Breast epithelium (tissue), 4 donors: Measurements from ENCODE around the gene APBA1. TPM values are rescaled to one million over a fixed set of nuclear protein-coding genes. Genes with fewer than 3 reads are reported as not detected.

Source experiments
- DNase-seq, 2 donors: peaks; one replicate each; pipeline ENCODE4 v3.0.0-alpha.2; 2019; ENCODE audit warnings: low spot score in 2 of 2
- H3K27ac ChIP-seq, 2 donors: fragments of 200-600 bp; sonication (generic) in 1 of 2; one replicate each; pipeline ENCODE4 v1.5.1; 2016 to 2019; ENCODE audit warnings: mild to moderate bottlenecking in 1 of 2
- H3K27me3 ChIP-seq, 2 donors: fragments of 200-600 bp; sonication (generic) in 1 of 2; one replicate each; pipeline versions ENCODE4 v1.5.1 to v1.6.0; 2017 to 2019; ENCODE audit warnings: control low read depth in 1 of 2, mild to moderate bottlenecking in 1 of 2
- H3K36me3 ChIP-seq: fragments of 200-600 bp; one replicate; pipeline ENCODE4 v1.5.1; 2019
- H3K4me1 ChIP-seq, 2 donors: fragments of 200-600 bp; sonication (generic); one replicate each; pipeline ENCODE4 v1.5.1; 2016 to 2019; ENCODE audit warnings: control low read depth in 1 of 2
- H3K4me3 ChIP-seq, 3 donors: fragments of 200-600 bp; sonication (generic); 1 replicate in 2 of 3; 2 replicates in 1 of 3; pipeline ENCODE4 v1.5.1; 2016 to 2019; ENCODE audit warnings: mild to moderate bottlenecking in 3 of 3, moderate library complexity in 2 of 3
- H3K9me3 ChIP-seq, 2 donors: fragments of 200-600 bp; sonication (generic) in 1 of 2; one replicate each; pipeline ENCODE4 v1.5.1; 2016 to 2019; ENCODE audit warnings: control low read depth in 1 of 2
- POLR2A ChIP-seq: fragments of 450-650 bp; IDR thresholded peaks from one replicate; pipeline ENCODE4 v1.6.1; 2016; ENCODE audit warnings: antibody characterized with exemption, mild to moderate bottlenecking, moderate library complexity
- POLR2AphosphoS5 ChIP-seq, 3 donors: sonication (generic); formaldehyde crosslinking; IDR thresholded peaks; one replicate each; pipeline ENCODE4 v1.6.1; 2017; ENCODE audit warnings: antibody characterized with exemption in 3 of 3
- intact Hi-C: fragments of 100-400 bp; cut with DNase I; formaldehyde crosslinking; loops from one replicate; pipeline ENCODE4 v1.15.1; 2023; ENCODE audit warnings: low total_unique reads
- total RNA-seq, 3 donors: library from RNA; depleted of rRNA; stranded (reverse); fragments of >200 nt; gene quantifications; one replicate each; pipeline ENCODE4 v1.1.0, GENCODE V29; 2016
- TF ChIP-seq, protein P1 (sequence below), 3 donors: fragments of 450-650 bp; IDR thresholded peaks; one replicate each; pipeline ENCODE4 v1.5.1; 2016 to 2017; ENCODE audit warnings: antibody characterized with exemption in 3 of 3, mild to moderate bottlenecking in 3 of 3, moderate library complexity in 3 of 3

Gene APBA1
- total RNA-seq, 3 donors from 2014 or later: 6.9 to 8.0 (median 7.8) TPM

DNA sequence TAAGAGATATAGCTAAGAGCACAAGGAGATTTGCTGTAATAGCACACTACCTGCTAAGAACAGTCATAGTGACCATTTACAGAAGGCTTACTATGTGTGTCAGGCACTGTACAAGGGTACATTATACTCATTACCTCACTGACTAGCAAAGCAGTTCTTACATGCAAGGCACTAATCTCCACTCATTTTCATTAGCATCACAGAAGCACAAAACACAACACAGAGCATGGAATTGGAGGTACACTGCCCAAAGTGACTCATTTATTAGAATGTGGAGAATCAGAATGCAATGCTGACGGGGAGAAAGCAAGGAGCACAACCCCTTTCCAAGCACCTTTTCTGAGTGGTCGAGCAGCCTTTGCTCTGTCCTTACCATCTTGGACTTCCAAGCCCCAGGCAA, 177.4 kb downstream of the APBA1 start:
- Histone ChIP-seq H3K9me3 (no peaks in the 10 kb centered on the region), H3K4me3 (no peak overlapping the region), H3K36me3 (no peaks in the 10 kb centered on the region), H3K27me3 (no peaks in the 10 kb centered on the region), H3K4me1 (no peaks in the 10 kb centered on the region), H3K27ac (no peak overlapping the region)
- intact Hi-C loops: no loop called here
- no peak for DNase-seq
- no peak for TF ChIP-seq POLR2A
- no peak for TF ChIP-seq POLR2AphosphoS5 (IDR thresholded peaks at IDR 0.05)
- TF ChIP-seq, protein P1, sequence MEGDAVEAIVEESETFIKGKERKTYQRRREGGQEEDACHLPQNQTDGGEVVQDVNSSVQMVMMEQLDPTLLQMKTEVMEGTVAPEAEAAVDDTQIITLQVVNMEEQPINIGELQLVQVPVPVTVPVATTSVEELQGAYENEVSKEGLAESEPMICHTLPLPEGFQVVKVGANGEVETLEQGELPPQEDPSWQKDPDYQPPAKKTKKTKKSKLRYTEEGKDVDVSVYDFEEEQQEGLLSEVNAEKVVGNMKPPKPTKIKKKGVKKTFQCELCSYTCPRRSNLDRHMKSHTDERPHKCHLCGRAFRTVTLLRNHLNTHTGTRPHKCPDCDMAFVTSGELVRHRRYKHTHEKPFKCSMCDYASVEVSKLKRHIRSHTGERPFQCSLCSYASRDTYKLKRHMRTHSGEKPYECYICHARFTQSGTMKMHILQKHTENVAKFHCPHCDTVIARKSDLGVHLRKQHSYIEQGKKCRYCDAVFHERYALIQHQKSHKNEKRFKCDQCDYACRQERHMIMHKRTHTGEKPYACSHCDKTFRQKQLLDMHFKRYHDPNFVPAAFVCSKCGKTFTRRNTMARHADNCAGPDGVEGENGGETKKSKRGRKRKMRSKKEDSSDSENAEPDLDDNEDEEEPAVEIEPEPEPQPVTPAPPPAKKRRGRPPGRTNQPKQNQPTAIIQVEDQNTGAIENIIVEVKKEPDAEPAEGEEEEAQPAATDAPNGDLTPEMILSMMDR (IDR thresholded peaks at IDR 0.05): no peak

DNA sequence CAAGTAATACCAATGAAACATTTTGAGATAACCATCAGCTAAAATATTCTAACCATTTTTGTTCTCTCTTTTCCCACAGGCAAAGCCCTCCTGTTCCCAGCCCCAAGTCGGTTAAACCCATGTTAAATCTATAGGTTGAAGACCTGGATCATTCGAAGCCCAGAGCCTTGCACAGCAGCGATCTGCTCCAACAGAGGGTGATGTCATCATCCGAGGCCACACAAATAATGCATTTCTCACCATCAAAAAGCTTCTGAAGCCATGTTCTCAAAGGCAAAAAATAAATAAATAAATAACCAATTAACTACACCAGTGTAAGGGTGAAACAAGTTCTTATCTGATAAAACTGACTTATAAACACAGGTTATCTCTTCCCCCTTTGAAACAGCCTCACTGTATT, 178.0 kb downstream of the APBA1 start:
- H3K4me3 ChIP-seq: no peak overlapping the region
- H3K27me3 ChIP-seq: no peaks in the 10 kb centered on the region
- no peaks in the 10 kb centered on the region for H3K36me3 ChIP-seq
- intact Hi-C loops: no loop called here
- TF ChIP-seq, protein P1 (IDR thresholded peaks at IDR 0.05): no peak
- TF ChIP-seq POLR2AphosphoS5 (IDR thresholded peaks at IDR 0.05) (no peak), POLR2A (no peak)
- H3K27ac ChIP-seq: no peak overlapping the region
- no peak for DNase-seq
- no peaks in the 10 kb centered on the region for H3K9me3 ChIP-seq
- no peaks in the 10 kb centered on the region for H3K4me1 ChIP-seq

- no peak for TF ChIP-seq POLR2AphosphoS5 (IDR thresholded peaks at IDR 0.05)
- TF ChIP-seq POLR2A: no peak
- TF ChIP-seq, protein P1 (IDR thresholded peaks at IDR 0.05): no peak
- H3K4me1 ChIP-seq: no peaks in the 10 kb centered on the region
- no peak overlapping the region for H3K4me3 ChIP-seq
- intact Hi-C loops: no loop called here
- no peak overlapping the region for H3K27ac ChIP-seq
- no peaks in the 10 kb centered on the region for H3K36me3 ChIP-seq
- H3K27me3 ChIP-seq: no peaks in the 10 kb centered on the region
- no peaks in the 10 kb centered on the region for H3K9me3 ChIP-seq
- no peak for DNase-seq
Measured at GRCh38 chr9:69486498-69486897, 185.7 kb downstream of the APBA1 start.

- H3K9me3 ChIP-seq: no peaks in the 10 kb centered on the region
- DNase-seq: no peak
- intact Hi-C loops: no loop called here
- no peak overlapping the region for H3K4me3 ChIP-seq
- no peaks in the 10 kb centered on the region for H3K36me3 ChIP-seq
- no peaks in the 10 kb centered on the region for H3K4me1 ChIP-seq
- H3K27me3 ChIP-seq: no peaks in the 10 kb centered on the region
- TF ChIP-seq POLR2AphosphoS5 (IDR thresholded peaks at IDR 0.05) (no peak), POLR2A (no peak)
- TF ChIP-seq, protein P1 (IDR thresholded peaks at IDR 0.05): no peak
- H3K27ac ChIP-seq: no peak overlapping the region
Measured at GRCh38 chr9:69485466-69485865, 186.7 kb downstream of the APBA1 start.

- Histone ChIP-seq H3K4me3 (no peak overlapping the region), H3K27ac (no peak overlapping the region), H3K27me3 (no peaks in the 10 kb centered on the region), H3K36me3 (no peaks in the 10 kb centered on the region), H3K4me1 (no peaks in the 10 kb centered on the region), H3K9me3 (no peaks in the 10 kb centered on the region)
- TF ChIP-seq, protein P1 (IDR thresholded peaks at IDR 0.05): no peak
- TF ChIP-seq POLR2AphosphoS5 (IDR thresholded peaks at IDR 0.05) (no peak), POLR2A (no peak)
- DNase-seq: no peak
- intact Hi-C loops: no loop called here
Measured at GRCh38 chr9:69483886-69484422, 188.2 kb downstream of the APBA1 start.
